Measurements from ENCODE around the gene PTPN18.

PTPN18 gene

GRCh38 chr2:130339885-130340745, 15.7 kb upstream of the PTPN18 start:
- in situ Hi-C loops (cut with MboI; ENCODE audit: low sequenced_read_pairs), result loop anchor here (10.0 kb wide), 1 partner anchor 405 kb away; no protein-coding TSS in a partner anchor

- in situ Hi-C loops (cut with MboI; ENCODE audit: low sequenced_read_pairs), result no loop called here
Measured at GRCh38 chr2:130341562-130342019, 14.3 kb upstream of the PTPN18 start.

DNA sequence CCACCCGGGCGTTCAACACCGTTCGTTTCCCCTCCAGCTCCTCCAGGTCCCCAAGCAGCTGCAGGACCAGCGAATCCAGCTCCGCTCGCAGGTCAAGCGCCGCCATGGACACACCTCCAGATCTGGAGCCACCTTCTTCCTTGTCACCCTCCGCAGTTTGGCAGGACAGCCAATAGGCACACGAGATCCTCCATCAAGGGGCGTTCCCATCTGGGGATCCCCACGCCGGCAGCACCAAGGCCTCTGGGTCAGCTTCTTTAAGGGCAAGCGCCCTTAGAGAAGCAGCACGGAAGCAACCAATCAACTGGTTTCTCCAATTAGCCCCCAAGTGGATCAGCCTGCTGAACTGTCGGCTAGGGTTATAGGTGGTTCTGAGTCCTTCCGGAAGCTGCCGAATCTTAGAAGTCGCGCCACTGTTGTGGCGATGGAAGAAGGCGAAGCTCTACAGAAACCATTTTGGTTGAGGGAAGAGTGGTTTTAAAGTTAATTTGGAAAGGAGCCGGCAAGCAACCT, 13.8 kb upstream of the PTPN18 start:
- in situ Hi-C loops (cut with MboI; ENCODE audit: low sequenced_read_pairs), result no loop called here

GRCh38 chr2:130342533-130343275, 13.2 kb upstream of the PTPN18 start, which contains the start of gene IMP4:
TSS of gene IMP4 (plus strand) at chr2:130342897. CDS start at chr2:130342933, 36 bp downstream.
- in situ Hi-C loops (cut with MboI; ENCODE audit: low sequenced_read_pairs), result no loop called here

DNA sequence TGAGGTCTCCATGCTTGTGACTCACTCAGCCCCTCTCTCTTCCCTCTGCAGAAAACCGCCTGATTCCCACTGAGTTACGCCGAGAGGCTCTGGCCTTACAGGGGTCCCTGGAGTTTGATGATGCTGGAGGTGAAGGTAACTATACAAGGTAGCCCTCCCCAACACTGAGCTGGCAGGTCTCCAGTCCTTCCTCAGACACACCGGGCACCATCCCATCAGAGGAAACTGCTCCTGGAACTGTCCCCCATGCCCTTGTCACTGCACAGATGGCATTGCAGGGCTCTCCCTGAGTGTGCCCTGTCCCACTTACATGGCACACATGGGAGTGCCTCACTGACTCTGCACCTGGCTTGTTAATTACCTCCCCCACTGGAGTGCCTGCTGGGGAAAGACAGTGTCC, 11.3 kb upstream of the PTPN18 start:
- in situ Hi-C loops (cut with MboI; ENCODE audit: low sequenced_read_pairs), result no loop called here

DNA sequence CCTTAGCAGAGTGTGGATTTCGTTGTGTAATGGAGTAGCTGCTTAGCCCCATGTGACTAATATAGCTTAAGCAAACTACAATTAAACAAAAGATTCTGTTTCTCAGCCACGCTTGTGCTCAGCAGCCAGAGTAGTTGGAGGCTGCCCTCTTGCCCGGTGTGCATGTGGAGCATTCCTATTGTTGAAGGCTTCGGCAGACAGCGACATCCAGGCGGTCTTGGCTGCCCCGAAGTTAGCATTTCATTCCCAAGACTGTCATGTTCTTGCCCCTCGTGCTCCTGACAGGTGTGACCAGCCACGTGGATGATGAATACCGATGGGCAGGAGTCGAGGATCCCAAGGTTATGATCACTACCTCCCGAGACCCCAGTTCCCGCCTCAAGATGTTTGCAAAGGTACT, 10.8 kb upstream of the PTPN18 start:
- in situ Hi-C loops (cut with MboI; ENCODE audit: low sequenced_read_pairs), result no loop called here

GRCh38 chr2:130345611-130346010, 10.2 kb upstream of the PTPN18 start:
- in situ Hi-C loops (cut with MboI; ENCODE audit: low sequenced_read_pairs), result no loop called here

GRCh38 chr2:130346041-130346740, 9.7 kb upstream of the PTPN18 start:
- in situ Hi-C loops (cut with MboI; ENCODE audit: low sequenced_read_pairs), result no loop called here

GRCh38 chr2:130346741-130347066, 9.2 kb upstream of the PTPN18 start:
- in situ Hi-C loops (cut with MboI; ENCODE audit: low sequenced_read_pairs), result no loop called here

DNA sequence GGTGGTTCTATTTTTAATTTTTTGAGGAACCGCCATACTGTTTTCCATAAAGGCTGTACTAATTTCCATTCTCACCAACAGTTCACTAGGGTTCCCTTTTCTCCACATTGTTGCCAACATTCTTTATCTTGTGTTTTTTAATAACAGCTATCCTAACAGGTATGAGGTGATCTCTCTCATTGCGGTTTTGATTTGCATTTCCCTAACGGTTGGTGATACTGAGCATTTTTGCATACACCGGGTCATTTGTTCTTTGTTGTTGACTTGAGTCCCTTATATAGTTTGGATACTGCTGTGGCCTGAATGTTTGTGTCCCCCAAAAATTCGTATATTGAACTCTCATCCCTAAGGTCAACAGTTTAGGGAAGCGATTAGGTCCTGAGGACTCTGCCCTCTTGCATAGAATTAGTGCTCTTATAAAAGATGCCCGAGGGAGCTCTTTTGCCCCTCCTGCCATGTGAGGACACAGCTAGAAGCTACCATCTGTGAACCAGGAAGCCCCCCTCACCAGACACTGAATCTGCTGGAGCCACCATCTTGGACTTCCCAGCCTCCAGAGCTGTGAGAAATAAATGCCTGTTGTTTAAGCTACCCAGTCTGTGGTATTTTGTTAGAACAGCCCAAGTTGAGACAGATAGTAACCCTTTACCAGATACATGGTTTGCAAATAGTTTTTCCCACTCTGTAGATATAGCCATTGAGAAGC, 8.5 kb upstream of the PTPN18 start:
- in situ Hi-C loops (cut with MboI; ENCODE audit: low sequenced_read_pairs), result no loop called here

DNA sequence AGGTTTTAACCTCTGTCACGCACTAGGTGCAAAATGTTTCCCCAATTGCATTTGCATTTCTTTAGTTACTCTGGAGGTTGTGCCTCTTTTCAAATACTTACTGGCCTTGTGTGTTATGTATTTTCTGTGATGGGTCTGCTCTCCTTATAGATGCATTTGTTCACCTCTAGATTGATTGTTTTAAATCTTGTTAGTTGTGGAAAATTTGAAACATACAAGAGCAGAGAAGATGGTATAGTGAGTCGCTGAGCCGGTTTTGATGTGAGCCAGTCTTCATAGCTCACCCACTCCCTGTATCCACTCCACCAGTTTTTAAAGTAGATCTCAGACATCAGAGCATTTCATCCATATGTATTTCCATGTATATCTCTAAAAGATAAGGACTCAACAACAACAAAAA, 6.7 kb upstream of the PTPN18 start:
- in situ Hi-C loops (cut with MboI; ENCODE audit: low sequenced_read_pairs), result no loop called here

- in situ Hi-C loops (cut with MboI; ENCODE audit: low sequenced_read_pairs), result no loop called here
Measured at GRCh38 chr2:130351711-130352110, 4.1 kb upstream of the PTPN18 start.

DNA sequence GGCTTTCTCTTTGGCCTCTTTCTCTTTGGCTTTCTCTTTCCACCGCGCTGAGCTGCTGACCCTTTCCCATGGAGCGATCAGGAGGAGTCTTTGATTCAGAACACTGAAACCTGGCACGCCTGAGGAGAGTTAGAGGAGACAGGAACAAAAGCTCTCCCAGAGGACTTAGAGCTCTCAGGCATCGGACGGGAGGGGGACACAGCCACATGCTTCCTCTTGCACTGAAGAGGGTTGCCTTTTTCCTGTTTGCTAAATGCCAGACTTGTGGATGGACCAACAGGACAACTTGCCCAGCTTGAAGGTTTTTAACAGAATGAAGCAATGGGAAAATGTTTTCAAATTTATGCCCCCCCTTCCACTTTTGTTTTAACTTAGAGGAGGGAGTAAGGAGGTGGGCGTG, 3.6 kb upstream of the PTPN18 start:
- in situ Hi-C loops (cut with MboI; ENCODE audit: low sequenced_read_pairs), result no loop called here

DNA sequence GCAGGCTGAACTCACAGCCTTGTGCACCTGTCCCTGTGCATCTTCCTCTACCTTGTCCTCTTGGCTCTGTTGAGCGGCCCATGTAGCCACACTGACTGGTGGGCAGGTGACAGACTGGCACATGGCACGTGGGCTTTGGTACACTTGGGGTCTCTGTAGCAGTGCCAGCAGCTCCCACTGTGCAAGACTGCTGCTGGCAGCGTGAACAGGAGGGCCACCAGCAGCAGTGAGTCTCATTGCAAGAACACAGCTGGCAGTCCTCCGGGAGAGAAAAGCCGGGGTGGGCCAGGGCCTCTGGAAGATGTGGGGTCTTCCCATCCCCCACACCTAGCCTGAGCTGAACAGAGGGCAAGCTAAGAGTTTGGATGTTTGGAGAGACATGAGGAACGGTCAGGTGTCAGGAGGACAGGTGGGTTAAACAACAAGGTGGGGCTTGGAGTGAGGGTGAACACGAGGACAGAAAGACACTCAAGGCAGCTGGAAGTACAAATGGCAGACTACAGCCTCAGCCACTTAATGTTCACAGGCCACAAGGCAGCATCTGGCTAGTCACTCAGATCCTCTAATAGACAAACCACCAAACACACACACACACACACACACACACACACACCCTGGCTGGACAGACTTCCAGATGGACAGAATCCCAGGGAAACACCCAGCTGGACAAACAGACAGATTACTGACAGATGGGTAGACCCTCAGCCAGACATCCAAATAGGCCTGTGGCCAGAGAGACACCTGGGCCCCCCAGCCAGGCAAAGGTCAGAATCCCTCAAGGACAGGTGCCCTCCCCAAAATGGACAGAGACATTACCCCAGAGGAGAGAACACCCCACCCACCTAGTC, 2.3 kb upstream of the PTPN18 start:
- in situ Hi-C loops (cut with MboI; ENCODE audit: low sequenced_read_pairs), result no loop called here

DNA sequence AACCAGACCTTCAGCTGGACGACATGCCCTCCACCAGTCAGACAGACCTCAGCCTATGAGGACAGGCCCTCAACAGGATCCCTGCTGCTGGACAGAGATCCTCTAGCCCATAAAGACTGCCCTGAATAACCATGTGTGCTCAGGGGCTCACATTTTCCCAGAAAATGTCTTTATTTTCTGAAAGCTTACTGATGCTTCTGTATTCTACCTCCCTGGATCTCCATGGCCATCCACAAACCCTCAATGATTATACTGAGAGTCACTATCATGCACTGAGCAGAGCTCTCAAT, 1.8 kb upstream of the PTPN18 start:
- in situ Hi-C loops (cut with MboI; ENCODE audit: low sequenced_read_pairs), result no loop called here

DNA sequence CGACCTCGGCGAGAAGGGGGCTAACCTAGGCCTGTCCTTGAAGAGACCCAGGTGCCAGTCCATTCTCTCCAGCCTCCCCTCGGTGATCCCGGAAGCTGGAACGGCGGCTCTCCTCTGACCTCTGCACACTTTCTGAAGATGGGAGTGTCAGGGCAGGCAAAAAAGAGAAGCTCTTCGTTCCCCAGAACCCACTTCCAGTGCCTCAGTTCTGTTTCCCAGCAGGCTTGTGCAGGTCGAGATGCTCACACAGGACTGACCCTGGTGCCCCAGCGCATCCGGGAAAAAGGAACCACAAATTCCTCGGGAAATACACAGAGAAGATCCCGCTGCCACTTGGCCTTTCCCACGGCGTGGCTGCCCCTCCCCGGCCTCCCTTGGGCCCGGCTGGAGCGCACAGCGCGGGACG, 681 bp upstream of the PTPN18 start:
- in situ Hi-C loops (cut with MboI; ENCODE audit: low sequenced_read_pairs), result no loop called here

GRCh38 chr2:130357864-130358263, 2.0 kb downstream of the PTPN18 start:
- in situ Hi-C loops (cut with MboI; ENCODE audit: low sequenced_read_pairs), result no loop called here

GRCh38 chr2:130358420-130359350, 2.8 kb downstream of the PTPN18 start:
- in situ Hi-C loops (cut with MboI; ENCODE audit: low sequenced_read_pairs), result no loop called here

- in situ Hi-C loops (cut with MboI; ENCODE audit: low sequenced_read_pairs), result no loop called here
Measured at GRCh38 chr2:130359466-130359865, 3.6 kb downstream of the PTPN18 start.

All from HL-60/S4 (cell line).